ENCODE data around the gene CDH1.
"Not testable (repeated sequence)": the region's sequence is repeated elsewhere in the genome, so short reads cannot be mapped to it uniquely, and the experiment has no call there.

The CDH1 gene

DNA sequence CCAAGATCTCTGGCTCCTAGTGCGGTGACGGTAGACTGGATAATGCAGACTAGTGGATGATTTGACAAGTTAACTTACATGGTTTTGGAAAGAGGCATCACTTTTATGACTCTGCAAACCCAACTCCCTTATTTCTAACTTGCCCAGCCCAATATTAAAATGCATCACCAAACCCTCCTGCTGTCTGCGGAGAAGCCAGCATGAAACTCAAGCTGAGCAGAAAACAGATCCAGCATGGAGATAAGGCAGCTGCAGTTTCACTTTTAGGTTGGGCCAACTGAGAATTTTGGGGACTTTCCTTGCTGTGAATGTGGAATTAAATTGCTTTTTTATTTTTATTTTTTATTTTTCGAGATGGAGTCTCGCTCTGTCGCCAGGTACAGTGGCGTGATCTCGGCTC, 27.8 kb downstream of the CDH1 start:
- no peak for DNase-seq

DNA sequence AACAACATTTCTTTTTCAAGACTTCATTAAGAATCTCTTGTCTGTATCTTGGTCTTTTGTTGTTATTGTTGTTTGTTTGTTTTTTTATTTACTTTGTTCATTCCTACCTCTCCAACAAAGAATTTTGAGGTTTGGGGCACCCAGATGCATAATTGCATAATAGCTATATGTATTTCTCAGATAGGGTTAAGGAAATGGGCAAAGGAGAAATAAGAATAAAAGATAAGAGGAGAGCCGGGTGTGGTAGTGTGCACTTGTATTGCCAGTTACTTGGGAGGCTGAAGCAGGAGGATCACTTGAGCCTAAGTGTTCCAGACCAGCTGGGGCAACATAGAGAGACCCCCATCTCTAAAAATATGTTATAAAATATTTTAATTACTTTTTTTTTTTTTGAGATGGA, 30.5 kb downstream of the CDH1 start:
- no peak for DNase-seq

DNA sequence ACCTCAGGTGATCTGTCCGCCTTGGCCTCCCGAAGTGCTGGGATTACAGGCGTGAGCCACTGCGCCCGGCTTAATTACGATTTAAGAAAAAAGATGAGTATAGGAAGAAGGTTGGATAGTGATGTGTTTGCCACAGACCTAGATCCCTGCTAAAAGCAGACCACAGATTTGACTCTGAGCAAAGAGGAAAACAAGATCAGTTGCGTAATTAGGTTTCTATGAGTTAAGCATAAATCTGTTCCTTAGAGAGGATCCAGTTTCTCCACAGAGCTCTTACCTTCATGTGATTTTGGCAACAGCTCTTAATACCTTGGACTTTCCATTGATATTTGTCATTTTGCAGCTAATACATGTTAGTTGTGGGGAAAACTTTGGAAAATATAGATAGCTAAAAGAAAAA, 31.1 kb downstream of the CDH1 start:
- no peak for DNase-seq

DNA sequence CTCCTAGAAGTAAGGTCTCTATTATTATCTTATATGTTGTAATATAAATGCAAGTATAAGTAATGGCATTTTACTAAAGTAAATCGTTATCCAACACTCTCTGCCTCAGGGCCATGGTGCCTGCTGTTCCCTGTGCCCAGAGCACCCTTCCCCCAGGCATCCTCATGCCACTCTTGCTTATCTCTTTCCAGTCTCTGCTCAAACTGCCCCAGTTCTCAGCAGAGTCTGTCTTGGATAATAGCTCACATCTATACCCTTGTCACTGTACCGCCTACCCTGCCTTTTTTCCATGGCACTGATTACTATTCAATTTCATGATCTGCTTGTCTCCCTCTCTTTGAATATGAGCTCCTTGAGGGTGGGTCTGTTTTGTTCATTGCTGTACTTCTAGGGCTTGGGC, 31.7 kb downstream of the CDH1 start:
- no peak for DNase-seq

DNA sequence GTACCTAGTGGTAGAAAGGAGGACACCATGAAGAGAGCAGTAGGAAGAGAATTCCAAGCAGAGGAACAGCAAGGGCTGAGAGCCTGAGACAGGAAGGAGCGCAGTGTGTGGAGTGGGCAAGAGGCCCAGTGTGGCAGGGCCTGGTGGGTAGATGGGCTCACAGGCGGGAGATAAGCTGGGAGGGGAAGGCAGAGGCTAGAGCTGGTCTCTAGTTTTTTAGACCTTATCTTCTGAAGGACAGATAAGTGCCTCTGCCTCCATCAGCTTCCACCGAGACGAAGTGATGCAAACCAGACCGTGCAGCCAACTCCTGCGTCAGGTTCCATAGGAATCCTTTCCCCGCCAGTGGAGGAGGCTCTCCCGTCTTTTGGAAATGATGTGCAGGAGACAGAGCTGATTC, 33.6 kb downstream of the CDH1 start:
- DNase-seq, result no peak

GRCh38 chr16:68772030-68772681, 35.1 kb downstream of the CDH1 start:
- DNase-seq, result no peak

DNA sequence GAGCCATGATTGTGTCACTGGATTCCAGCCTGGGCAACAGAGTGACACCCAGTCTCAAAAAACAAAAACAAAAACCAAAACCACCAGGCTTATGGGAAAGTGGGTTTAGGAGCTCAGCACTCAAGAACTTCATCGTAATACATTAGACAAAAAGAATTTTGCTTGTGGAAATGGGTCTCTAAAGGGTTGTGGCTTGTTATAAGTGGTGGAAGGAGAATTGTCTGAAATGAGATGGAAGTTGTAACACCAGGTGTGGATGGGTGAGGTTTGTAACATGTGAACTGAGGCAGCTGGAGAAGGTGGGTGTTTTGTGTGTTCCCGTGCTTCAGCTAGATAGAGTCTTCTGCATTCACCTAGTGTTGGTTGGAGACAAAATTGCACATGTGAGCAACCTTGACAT, 35.8 kb downstream of the CDH1 start:
- no peak for DNase-seq

- DNase-seq, result no peak
Observed at GRCh38 chr16:68774982-68775634, 38.0 kb downstream of the CDH1 start.

DNA sequence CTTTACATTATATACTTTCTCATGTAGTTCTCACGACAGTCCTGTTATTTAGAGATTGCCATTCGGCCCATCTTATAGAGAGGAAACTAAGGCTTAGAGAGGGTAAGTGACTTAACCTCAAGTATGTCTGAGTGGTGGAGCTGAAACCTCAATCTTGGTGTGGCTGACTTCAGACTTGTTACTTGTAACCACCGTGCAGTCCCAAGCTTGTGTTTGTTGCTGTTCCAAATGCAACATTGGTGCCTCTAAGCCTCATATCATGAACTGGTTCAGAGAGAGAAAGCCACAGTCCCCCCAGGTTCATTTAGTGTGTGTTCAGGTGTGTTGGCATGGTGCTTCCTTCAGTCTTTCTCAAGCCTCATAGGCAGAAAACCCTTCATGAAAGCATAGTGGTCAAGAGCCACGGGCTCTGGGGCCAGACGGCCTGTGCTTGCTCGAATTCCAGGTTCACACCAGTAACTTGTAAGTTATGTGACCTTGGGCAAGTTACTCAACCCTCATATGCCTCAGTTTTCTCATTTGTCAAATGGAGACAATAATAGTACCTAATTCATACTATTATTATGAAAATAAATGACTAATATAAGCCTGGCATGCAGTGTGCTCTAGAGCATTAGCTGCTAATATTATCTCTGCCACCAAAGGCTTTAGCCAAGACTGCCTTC, 39.9 kb downstream of the CDH1 start:
- no peak for DNase-seq

- no peak for DNase-seq
Observed at GRCh38 chr16:68778551-68779231, 41.6 kb downstream of the CDH1 start.

GRCh38 chr16:68779891-68780290, 42.8 kb downstream of the CDH1 start:
- DNase-seq, result no peak

- no peak for DNase-seq
Observed at GRCh38 chr16:68781784-68782183, 44.7 kb downstream of the CDH1 start.

DNA sequence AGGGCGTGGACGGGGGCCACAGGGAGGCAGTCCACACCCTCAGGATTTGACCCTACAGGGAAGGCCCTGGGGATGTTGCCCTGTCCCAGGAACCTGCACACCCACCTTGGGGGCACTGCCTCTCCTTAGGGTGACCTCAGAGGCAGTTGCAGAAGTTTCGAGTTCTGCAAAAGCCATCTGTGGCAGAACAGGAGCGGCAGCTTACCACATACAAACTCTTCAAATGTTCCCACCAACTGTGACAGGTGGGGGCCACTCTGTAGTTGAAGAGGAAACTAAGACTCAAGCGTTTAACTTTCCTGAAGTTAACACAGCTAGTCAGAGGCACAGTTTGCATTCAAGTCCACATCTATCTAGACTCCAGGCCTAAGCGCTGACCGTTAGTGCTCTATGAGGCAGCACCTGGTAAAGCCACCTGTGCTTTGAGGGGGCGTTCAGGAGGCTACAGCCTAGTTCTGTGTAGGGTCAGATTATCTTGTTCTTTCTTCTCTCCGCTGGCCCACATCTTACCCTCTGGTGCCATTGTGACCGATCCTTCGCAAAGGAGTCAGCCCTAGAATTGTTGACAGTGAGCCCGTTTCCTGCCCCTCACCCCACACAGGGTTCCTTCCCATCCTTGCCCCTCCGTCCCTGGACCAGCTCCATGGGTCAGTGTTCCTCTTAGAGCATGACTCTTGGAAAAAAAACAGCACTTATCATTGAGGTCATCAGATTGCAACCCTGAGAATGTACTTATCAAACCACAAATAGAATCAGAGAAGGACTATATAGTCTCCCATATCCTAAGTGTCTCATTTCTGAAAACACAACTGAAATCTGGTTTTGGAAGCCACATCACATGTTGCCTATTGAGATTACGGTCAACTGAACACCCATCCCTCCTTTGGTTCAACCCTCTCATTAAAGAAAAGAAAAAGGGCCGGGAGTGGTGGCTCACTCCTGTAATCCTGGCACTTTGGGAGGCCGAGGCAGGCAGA, 45.4 kb downstream of the CDH1 start:
- DNase-seq, result no peak

GRCh38 chr16:68784226-68784625, 47.1 kb downstream of the CDH1 start:
- no peak for DNase-seq

- no peak for DNase-seq
Observed at GRCh38 chr16:68784721-68785120, 47.6 kb downstream of the CDH1 start.

- DNase-seq, result no peak
Observed at GRCh38 chr16:68785715-68786114, 48.6 kb downstream of the CDH1 start.

- DNase-seq, result peak; percentile 86
Observed at GRCh38 chr16:68786685-68787418, 49.8 kb downstream of the CDH1 start.

DNA sequence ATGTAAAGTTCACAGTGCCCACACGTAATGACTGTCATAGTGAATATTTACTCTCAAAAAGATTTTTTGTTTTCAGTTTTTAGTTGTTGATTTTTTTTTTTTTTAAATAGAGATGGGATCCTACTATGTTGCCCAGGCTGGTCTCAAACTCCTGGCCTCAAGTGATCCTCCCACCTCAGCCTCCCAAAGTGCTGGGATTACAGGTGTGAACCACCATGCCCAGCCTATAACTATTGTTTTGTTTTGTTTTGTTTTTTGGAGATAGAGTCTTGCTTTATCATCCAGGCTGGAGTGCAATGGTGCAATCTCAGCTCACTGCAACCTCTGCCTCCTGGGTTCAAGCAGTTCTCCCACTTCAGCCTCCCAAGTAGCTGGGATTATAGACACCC, 50.3 kb downstream of the CDH1 start:
- DNase-seq, result not testable (repeated sequence)

GRCh38 chr16:68790130-68790761, 53.2 kb downstream of the CDH1 start:
- DNase-seq, result peak; percentile 90

- DNase-seq, result no peak
Observed at GRCh38 chr16:68790944-68791343, 53.9 kb downstream of the CDH1 start.
